ENCODE data around the gene LIMS1.
"Not testable (repeated sequence)": the region's sequence is repeated elsewhere in the genome, so short reads cannot be mapped to it uniquely, and the experiment has no call there.

The LIMS1 gene

DNA sequence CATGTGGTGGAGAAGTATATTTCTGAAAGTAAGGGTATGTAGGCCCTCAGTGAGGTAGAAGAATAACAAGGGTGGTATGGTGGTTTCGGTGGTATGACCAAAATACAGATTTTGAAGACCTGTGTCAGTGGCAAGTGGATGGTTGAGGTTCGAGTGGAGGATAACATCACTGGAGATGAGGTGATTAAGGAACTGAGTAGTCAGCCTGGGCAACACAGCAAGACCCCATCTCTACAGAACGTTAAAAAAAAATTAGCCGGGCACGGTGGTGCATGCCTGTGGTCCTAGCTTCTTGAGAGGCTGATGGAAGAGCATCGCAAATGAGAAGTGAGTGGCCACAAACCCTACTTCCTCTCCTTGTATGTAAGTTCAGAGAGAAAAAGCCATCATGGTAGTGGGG lies 200.4 kb downstream of the LIMS1 start:
- DNase-seq (ENCODE audit: low read depth in 2 of 2): not testable (repeated sequence)

Measured in fibroblast of skin of left biceps (primary cell).